Natural killer cell treated with Interleukin-12 subunit alpha and Interleukin-12 subunit beta and Interleukin-15 and Interleukin-18, amount 100 ng/mL, for 72 hours (primary cell): Measurements from ENCODE around the gene PTPRN2. TPM values are rescaled to one million over a fixed set of nuclear protein-coding genes. Genes with fewer than 3 reads are reported as not detected.

Experiments used
- ATAC-seq, 2 donors: fragments of 150-1000 bp; cut with Tn5 transposase in 1 of 2; sonication (Bioruptor Pico), chemical (Tn5 transposase) in 1 of 2; 2 replicates each; pipeline ENCODE4 v1.10.0; 2021
- DNase-seq: peaks from one replicate; pipeline ENCODE4 v3.0.0; 2022; ENCODE audit warnings: low spot score
- H3K27ac Mint-ChIP-seq, 2 donors: 1 replicate in 1 of 2; 2 replicates in 1 of 2; pipeline ENCODE4 v1.8.0; 2022; ENCODE audit warnings: mixed read lengths in 2 of 2, mild to moderate bottlenecking in 1 of 2, moderate library complexity in 1 of 2
- H3K27me3 Mint-ChIP-seq, 2 donors: 1 replicate in 1 of 2; 2 replicates in 1 of 2; pipeline ENCODE4 v1.8.0; 2022; ENCODE audit warnings: mixed read lengths in 2 of 2
- H3K36me3 Mint-ChIP-seq: one replicate; pipeline ENCODE4 v1.8.0; 2022; ENCODE audit warnings: mixed read lengths
- H3K4me1 Mint-ChIP-seq, 2 donors: 1 replicate in 1 of 2; 2 replicates in 1 of 2; pipeline ENCODE4 v1.8.0; 2022; ENCODE audit warnings: low read depth in 2 of 2, mixed read lengths in 2 of 2, mild to moderate bottlenecking in 1 of 2
- H3K4me3 Mint-ChIP-seq: one replicate; pipeline ENCODE4 v1.8.0; 2022; ENCODE audit warnings: mixed read lengths
- H3K9me3 Mint-ChIP-seq: 2 replicates; pipeline ENCODE4 v1.8.0; 2022; ENCODE audit warnings: mixed read lengths
- total RNA-seq, 2 donors: library from RNA; stranded (reverse); gene quantifications; one replicate each; pipeline ENCODE4 v1.2.3, GENCODE V29; 2022

PTPRN2 gene
- total RNA-seq, 2 donors from 2014 or later, result 0.17 to 0.74 TPM

DNA sequence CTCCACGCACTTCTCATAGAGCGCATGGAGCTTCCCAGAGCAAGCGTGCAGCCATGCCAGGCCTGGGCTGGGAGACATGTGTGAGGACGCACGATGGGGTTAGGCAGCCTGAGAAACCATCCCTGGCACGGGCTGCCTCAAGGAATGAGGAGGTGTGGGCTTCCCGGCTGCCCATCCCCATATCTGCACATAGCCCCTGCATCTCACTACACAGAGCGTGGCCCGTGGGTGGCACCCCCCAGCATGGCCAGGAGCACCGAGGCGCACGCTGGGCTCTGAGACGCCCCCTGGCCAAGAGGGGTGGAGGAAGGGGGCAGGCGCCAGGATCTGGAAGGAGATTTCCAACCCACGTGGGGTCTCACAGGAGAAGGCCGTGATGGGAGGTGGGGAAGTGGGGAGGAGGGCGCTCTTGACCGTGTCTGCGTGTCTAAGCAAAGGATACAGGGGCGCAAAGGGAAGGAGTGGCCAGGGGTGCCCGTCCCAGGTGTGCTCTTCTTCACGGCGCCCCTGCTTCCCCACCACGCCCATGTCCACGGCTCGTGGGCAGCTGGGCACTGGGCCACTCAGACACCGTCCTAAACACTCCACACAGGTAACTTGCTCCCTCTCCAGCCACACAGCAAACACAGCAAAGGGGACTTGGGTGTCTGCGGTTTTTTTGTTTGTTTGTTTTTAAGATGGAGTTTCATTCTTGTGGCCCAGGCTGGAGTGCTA is 340.5 kb downstream of the PTPRN2 start:
- no peaks in the 10 kb centered on the region for H3K9me3 Mint-ChIP-seq
- no peak overlapping the region for H3K27ac Mint-ChIP-seq

DNA sequence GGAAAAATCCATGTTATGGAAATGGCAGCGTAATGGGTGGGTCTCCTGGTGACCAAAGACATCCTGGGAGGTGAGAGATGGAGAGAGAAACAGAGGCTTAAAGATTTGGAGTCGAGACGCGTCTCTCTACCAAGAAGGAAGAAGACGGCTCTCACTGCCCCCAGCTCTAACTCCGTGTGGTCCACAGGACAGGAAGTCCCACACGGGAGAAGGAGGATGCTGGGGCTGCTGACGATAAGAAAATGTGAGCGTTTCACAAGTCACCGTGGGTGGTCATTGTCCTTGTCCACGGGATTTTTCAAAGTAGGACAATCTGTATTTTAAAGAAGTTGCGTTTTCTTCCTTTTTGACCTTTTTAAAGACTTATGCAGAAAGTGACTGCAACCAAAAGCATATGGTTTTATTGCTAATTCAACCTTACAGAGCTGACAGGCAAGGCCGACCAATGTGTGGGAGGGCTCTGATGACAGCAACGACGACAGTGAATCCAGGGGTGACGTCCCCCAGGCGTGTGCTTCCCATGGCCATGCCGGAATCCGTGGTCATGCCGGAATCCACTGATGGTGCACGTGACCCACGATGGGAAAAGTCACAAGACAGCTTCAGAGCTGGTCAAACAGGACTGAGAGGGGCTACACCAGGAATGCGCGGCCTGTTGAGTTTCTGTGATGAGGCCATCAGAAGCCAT is 341.2 kb downstream of the PTPRN2 start:
- Mint-ChIP-seq H3K27me3 (no peaks in the 10 kb centered on the region), H3K36me3 (no peaks in the 10 kb centered on the region), H3K4me3 (no peak overlapping the region), H3K27ac (no peak overlapping the region), H3K9me3 (no peaks in the 10 kb centered on the region), H3K4me1 (no peaks in the 10 kb centered on the region)
- ATAC-seq (no peak), DNase-seq (no peak)

More for the DNA sequence above, 340.5 kb downstream of the PTPRN2 start:
- no peak overlapping the region for H3K4me3 Mint-ChIP-seq
- no peaks in the 10 kb centered on the region for H3K36me3 Mint-ChIP-seq
- no peak for ATAC-seq
- no peak for DNase-seq
- H3K27me3 Mint-ChIP-seq, result no peaks in the 10 kb centered on the region
- no peaks in the 10 kb centered on the region for H3K4me1 Mint-ChIP-seq

DNA sequence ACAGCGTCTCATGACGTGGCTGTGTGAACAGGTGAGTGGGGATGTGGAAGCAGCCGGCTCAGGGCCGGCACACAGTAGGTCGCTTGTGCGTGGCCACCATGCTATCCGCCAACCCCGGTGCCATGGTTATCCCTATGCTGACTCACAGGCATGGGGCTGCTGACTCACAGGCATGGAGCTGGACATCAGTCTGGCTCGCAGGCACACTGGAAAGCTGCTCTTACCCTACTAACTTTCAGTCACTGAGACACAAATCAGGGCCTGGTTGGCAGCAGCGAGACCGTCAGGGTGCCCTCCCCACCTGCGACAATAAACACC is 341.9 kb downstream of the PTPRN2 start:
- ATAC-seq, result no peak
- H3K36me3 Mint-ChIP-seq, result no peaks in the 10 kb centered on the region
- no peak overlapping the region for H3K4me3 Mint-ChIP-seq
- H3K27me3 Mint-ChIP-seq, result no peaks in the 10 kb centered on the region
- H3K4me1 Mint-ChIP-seq, result no peaks in the 10 kb centered on the region
- DNase-seq, result no peak
- no peak overlapping the region for H3K27ac Mint-ChIP-seq
- no peaks in the 10 kb centered on the region for H3K9me3 Mint-ChIP-seq

DNA sequence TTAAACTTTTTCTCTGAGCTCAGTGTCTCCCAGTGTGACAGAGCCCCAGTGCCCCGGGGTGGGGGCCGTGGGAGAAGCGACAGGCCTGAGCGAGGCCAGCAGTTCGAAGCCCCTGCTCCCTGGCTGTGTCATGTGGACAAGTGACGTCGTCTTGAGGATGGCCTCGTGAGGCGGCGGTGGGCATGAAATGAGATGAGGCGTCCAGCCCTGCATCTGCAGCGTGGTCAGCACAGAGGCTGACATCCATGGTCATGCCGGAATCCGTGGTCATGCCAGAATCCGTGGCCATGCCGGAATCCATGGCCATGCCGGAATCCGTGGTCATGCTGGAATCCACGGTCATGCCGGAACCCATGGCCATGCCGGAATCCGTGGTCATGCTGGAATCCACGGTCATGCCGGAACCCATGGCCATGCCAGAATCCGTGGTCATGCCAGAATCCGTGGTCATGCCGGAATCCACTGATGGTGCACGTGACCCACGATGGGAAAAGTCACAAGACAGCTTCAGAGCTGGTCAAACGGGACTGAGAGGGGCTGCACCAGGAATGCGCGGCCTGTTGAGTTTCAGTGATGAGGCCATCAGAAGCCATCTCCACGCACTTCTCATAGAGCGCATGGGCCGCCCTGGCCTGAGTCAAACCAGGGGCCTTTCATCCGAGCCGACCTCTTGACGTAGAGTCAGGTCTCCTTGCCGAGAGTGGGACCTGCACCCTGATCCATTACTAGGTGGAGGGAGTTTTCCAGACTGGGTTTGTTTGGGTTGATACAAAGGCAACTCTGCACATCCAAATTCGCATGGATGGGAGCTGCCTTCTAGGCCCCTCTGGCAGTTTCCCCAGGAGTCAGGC is 342.5 kb downstream of the PTPRN2 start:
- Mint-ChIP-seq H3K36me3 (no peaks in the 10 kb centered on the region), H3K4me1 (no peaks in the 10 kb centered on the region), H3K27ac (no peak overlapping the region), H3K27me3 (no peaks in the 10 kb centered on the region), H3K9me3 (no peaks in the 10 kb centered on the region), H3K4me3 (no peak overlapping the region)
- ATAC-seq, result no peak
- DNase-seq, result no peak

DNA sequence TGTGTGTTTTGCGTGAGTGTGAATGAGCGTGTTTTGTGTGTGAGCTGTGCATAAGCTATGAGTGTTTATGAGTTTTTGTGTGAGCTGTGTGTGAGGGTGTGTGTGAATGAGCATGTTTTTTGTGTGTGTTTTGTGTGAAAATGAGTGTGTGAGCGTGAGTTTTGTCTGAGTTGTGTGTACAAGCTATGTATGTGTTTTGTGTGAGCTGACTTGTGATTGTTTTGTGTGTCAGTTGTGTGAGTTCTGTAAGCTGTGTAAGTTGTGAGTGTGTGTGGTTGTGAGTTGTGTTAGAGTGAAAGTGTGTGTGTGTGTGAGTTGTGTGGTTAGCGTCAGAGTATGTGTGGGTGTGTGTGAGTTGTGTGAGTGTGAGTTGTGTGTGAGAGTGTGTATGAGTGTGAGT is 343.2 kb downstream of the PTPRN2 start:
- H3K27ac Mint-ChIP-seq, result no peak overlapping the region
- no peaks in the 10 kb centered on the region for H3K4me1 Mint-ChIP-seq
- ATAC-seq (no peak), DNase-seq (no peak)
- H3K9me3 Mint-ChIP-seq, result no peaks in the 10 kb centered on the region
- no peaks in the 10 kb centered on the region for H3K27me3 Mint-ChIP-seq
- H3K4me3 Mint-ChIP-seq, result no peak overlapping the region
- no peaks in the 10 kb centered on the region for H3K36me3 Mint-ChIP-seq

DNA sequence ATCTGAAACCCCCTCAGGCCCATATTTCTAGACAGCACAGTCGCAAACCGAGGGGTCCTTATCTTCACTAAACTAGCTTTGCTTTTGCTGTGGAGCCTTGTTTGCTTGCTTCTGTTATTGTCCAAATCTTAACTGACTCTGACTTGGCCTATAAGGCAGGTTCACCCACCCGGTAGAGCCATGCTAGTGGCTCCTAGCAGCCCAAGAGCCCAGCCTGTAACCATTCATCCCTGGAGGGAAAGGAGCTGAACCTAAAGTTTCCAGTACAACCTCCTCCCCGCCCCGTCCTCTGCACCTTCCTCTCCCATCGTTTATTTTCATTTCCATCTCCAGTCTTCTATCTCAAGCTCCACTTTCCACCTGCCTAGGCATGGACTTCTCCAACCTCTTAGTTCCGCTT is 345.7 kb downstream of the PTPRN2 start:
- Mint-ChIP-seq H3K4me1 (no peaks in the 10 kb centered on the region), H3K4me3 (no peak overlapping the region), H3K27me3 (no peaks in the 10 kb centered on the region), H3K27ac (no peak overlapping the region), H3K36me3 (no peaks in the 10 kb centered on the region), H3K9me3 (no peaks in the 10 kb centered on the region)
- ATAC-seq (no peak), DNase-seq (no peak)

DNA sequence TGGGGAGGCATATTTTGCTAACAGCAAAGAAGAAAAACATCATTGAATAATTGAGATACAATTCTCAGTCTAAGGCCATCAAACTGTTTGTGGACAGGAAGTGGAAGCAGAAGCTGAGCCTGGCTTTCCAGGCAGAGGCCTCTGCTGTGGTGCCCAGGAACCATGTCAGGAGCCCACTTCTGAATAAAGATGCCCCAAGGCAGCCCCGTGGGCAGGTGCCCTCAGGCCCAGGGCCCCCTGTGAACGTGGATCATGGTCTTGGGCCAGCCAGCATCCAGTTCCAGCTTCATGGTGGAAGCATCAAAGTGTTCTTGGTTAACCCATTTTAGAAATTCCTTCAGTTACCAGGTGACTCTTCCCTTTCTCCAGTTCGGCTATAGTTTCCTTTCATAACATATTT is 346.8 kb downstream of the PTPRN2 start:
- DNase-seq (no peak), ATAC-seq (no peak)
- H3K9me3 Mint-ChIP-seq, result no peaks in the 10 kb centered on the region
- H3K27ac Mint-ChIP-seq, result no peak overlapping the region
- H3K27me3 Mint-ChIP-seq, result no peaks in the 10 kb centered on the region
- no peaks in the 10 kb centered on the region for H3K4me1 Mint-ChIP-seq
- no peak overlapping the region for H3K4me3 Mint-ChIP-seq
- H3K36me3 Mint-ChIP-seq, result no peaks in the 10 kb centered on the region

DNA sequence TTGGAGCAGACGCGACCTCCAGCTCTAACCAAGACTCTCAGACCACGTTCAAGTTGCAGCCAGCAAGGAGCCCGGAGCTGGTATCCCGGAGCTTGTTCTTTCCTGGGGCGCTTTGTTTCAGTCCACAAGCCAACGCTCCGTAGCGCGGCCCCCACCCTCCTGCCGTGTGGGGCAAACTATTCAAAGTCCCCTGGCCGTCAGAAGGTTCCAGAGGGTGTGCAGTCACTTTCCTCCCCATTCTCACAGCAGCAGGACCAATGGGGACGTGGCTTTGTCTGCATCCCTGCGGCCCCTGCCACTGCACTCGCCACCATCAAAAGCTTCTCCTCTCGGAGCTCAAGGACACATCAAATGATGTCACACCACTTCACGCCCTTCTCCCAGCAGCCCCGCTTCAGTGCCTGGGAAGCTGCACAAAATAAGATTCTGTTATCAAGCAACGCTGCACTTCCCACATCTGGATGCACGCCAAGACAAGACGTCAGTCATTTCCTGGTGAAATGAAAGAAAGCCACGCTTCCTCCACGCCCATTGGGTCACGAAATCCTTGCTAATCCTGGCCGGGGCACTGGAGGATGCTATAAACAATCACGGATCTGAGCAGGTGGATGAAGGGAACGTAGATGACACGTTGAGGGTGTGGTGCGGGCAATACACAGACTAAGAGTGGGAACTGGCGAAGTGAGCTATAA is 348.2 kb downstream of the PTPRN2 start:
- Mint-ChIP-seq H3K9me3 (peaks cover 3% of the 10 kb centered on the region), H3K4me3 (no peak overlapping the region), H3K36me3 (no peaks in the 10 kb centered on the region), H3K27me3 (no peaks in the 10 kb centered on the region), H3K27ac (no peak overlapping the region), H3K4me1 (no peaks in the 10 kb centered on the region)
- ATAC-seq, result no peak
- no peak for DNase-seq

DNA sequence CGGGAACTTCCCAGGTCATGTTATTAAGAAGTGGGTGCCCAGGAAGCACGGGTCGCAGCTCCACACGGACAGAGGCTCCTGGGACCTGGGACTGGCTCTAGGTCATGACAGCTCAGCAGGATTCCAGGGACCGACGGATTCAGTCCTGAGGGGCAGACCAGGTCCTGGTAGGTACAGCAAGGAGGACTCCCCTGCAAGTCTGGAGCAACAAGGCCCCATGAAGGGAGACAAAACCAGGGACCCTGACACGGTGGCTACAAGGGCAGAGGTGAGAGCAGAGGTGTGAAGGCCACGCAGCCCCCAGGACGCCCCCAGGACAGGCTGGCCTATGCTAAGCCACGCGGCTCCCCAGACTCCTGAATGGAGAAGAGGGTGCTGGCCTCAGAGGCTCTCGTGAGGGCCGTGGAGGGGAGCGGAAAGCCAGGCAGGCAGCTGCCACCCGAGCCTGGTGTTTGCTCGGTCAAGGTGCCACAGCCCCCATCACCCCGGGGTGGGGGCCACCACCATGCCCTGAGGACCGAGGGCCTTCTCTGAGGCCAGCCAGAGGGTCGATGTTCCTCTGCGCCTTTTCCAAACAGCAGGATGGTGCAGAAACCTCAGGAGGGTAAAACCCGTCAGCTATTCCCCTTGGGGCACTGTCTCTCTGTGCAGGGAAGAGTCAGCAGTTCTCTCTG is 348.9 kb downstream of the PTPRN2 start:
- Mint-ChIP-seq H3K27me3 (no peaks in the 10 kb centered on the region), H3K36me3 (no peaks in the 10 kb centered on the region), H3K4me1 (no peaks in the 10 kb centered on the region), H3K9me3 (peaks cover 8% of the 10 kb centered on the region), H3K4me3 (no peak overlapping the region), H3K27ac (no peak overlapping the region)
- DNase-seq (no peak), ATAC-seq (peak in 1 of 2 donors; percentile 32)

DNA sequence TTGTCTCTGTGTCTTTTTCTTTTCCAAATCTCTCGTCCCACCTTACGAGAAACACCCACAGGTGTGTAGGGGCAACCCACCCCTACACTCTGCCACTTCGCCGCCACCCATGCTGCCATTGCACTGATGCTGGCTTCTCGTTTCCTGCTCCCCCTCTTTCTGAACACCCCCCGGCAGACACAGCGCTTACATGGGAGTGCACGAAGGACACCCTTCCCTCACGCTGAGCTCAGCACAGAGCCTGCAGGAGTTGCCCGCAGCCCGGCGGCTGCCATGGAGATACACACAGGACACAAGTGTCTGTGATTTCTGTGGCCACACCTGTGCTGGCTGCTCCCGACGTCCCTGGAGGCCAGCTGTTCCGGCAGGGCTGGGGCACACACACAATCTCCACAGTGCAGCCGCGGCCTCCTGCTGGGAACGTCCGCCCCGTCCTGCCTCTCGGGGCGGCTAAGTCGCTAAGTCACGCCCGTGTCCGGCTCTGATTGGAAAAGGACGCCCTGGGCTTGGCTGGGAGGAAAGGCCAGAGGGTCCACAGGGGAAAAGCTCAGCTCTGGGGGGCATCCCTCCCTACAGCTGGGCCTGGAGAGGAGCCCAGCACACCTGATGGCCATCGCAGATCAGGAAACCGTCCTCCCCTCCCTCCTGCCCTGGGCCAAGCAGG is 349.8 kb downstream of the PTPRN2 start:
- Mint-ChIP-seq H3K27ac (no peak overlapping the region), H3K4me1 (no peaks in the 10 kb centered on the region), H3K27me3 (no peaks in the 10 kb centered on the region), H3K4me3 (no peak overlapping the region), H3K36me3 (no peaks in the 10 kb centered on the region), H3K9me3 (peaks cover 11% of the 10 kb centered on the region)
- no peak for ATAC-seq
- no peak for DNase-seq

DNA sequence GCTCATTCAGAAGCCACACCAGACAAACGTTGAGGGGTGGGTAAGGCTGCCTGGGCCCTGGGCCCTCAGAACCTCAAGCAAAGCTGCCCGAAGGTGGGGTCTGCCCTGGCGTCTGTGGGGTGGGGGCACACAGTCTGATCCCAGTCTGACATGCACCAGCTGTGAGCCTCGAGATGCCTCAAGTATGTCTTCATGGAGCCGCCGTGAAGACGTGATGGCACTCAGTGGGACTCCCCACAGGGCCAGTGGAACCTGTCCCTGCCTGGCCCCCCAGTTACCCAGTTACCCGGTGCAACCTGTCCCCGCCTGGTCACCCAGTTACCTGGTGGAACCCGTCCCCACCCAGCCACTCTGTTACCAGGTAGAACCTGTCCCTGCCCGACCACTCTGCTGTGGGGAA is 351.2 kb downstream of the PTPRN2 start:
- Mint-ChIP-seq H3K9me3 (peaks cover 18% of the 10 kb centered on the region), H3K4me1 (no peaks in the 10 kb centered on the region), H3K4me3 (no peak overlapping the region), H3K27ac (no peak overlapping the region), H3K36me3 (no peaks in the 10 kb centered on the region), H3K27me3 (no peaks in the 10 kb centered on the region)
- DNase-seq, result no peak
- ATAC-seq, result peak; percentile 20 to 45

DNA sequence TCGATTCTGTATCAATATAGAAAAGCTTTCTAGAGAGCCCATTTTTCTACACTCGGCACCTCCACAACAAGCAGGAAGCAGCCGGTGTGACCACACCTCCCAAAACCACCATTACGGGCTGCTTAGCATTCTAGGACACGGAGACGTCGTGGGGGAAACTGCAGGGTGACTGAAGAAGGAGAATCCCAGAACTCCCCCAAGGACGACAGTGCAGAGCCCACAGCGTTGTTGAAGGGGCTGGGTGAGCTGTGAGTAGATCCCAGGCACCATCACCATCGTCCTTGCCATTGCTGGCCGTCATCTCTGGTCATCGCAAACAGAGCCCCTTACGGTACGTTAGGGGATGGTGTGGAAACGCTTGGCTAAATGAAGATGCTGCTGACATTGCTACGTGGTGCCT is 351.8 kb downstream of the PTPRN2 start:
- H3K4me1 Mint-ChIP-seq, result no peaks in the 10 kb centered on the region
- H3K9me3 Mint-ChIP-seq, result peaks cover 18% of the 10 kb centered on the region
- H3K36me3 Mint-ChIP-seq, result no peaks in the 10 kb centered on the region
- ATAC-seq (peak in 1 of 2 donors; percentile 11), DNase-seq (no peak)
- no peak overlapping the region for H3K4me3 Mint-ChIP-seq
- no peaks in the 10 kb centered on the region for H3K27me3 Mint-ChIP-seq
- H3K27ac Mint-ChIP-seq, result no peak overlapping the region

DNA sequence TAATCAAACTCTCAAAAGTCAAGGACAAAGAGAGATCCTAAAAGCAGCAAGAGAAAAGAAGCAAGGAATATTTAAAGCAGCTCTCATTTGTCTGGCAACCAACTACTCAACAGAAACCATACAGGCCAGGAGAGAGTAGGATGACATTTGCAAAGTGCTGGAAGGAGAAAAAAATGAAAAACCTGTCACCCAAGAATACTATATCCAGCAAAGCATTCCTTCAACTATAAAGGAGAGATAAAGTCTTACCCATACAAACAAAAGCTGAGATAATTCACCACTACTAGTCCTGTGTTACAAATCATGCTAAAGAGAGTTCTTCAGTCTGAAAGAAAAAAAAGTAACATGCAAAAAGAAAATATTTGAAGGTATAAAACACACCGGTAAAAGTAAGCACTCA is 357.7 kb downstream of the PTPRN2 start:
- Mint-ChIP-seq H3K36me3 (peaks cover 12% of the 10 kb centered on the region), H3K4me3 (no peak overlapping the region), H3K27me3 (peaks cover 3 to 16% of the 10 kb centered on the region in 2 donors), H3K27ac (no peak overlapping the region), H3K4me1 (no peaks in the 10 kb centered on the region), H3K9me3 (peaks cover 36% of the 10 kb centered on the region)
- DNase-seq, result no peak
- ATAC-seq, result no peak
